ENCODE data around the gene RRAGD. TPM values are rescaled to one million over a fixed set of nuclear protein-coding genes. Genes with fewer than 3 reads are reported as not detected.

Gene RRAGD
- total RNA-seq, 6 donors from 2014 or later, result 17.5 to 62.7 (median 29.7) TPM

DNA sequence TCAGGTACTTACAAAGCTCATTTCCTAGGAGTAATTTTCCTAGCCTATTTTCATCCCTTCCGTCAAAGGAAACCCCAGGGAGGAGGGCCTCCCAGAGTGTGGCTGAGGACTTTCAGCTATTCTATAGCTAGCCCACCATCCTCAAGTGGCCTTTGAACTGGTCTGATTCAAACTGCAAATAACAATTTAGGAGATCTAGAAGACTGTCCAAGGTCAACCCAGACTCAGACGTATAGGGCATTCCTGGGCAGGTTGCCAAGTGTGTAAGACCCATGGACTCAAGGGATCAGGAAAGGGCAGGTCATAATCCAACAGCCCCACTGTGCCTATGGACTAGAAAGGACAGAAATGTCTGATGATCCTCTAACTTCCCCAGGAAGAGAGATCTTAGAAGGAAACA lies 2.1 kb upstream of the RRAGD start:
- peaks cover 11 to 21% (median 17%) of the 10 kb centered on the region in 4 donors for H3K4me1 ChIP-seq
- H3K27ac ChIP-seq, result no peak overlapping the region
- no peaks in the 10 kb centered on the region for H3K27me3 ChIP-seq
- ATAC-seq (ENCODE audit: low FRiP score in 2 of 2), result no peak
- H3K36me3 ChIP-seq, result no peaks in the 10 kb centered on the region
- DNase-seq, result no peak
- no peak for TF ChIP-seq POLR2A (IDR thresholded peaks at IDR 0.05)
- TF ChIP-seq, protein P1, sequence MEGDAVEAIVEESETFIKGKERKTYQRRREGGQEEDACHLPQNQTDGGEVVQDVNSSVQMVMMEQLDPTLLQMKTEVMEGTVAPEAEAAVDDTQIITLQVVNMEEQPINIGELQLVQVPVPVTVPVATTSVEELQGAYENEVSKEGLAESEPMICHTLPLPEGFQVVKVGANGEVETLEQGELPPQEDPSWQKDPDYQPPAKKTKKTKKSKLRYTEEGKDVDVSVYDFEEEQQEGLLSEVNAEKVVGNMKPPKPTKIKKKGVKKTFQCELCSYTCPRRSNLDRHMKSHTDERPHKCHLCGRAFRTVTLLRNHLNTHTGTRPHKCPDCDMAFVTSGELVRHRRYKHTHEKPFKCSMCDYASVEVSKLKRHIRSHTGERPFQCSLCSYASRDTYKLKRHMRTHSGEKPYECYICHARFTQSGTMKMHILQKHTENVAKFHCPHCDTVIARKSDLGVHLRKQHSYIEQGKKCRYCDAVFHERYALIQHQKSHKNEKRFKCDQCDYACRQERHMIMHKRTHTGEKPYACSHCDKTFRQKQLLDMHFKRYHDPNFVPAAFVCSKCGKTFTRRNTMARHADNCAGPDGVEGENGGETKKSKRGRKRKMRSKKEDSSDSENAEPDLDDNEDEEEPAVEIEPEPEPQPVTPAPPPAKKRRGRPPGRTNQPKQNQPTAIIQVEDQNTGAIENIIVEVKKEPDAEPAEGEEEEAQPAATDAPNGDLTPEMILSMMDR (IDR thresholded peaks at IDR 0.05), result no peak
- TF ChIP-seq POLR2AphosphoS5 (IDR thresholded peaks at IDR 0.05), result no peak
- no peaks in the 10 kb centered on the region for H3K9me3 ChIP-seq
- H3K4me3 ChIP-seq, result no peak overlapping the region
- WGBS, 2 donors, result 19 to 46% methylated on average over 1 to 2 of the region's 2 CpGs

DNA sequence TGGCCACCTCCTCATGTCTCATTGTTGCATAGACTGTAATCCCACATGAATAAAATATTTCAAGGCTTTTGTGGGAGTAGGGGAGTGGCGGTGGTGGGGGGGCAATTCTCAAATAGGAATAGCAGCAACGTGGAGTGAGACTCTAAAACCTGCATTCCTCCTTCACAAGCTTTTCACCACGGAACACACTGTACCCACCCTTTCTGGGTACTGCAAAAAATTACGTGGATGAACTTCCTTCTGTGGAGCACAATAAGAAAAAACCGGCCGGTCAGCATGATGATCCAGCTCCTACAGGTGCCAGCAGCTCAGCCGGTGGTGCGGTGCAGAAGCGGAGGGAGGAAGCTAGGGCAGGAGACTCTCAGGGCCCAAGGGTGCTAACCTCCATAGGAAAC lies 930 bp upstream of the RRAGD start:
- Histone ChIP-seq H3K27me3 (no peaks in the 10 kb centered on the region), H3K36me3 (no peaks in the 10 kb centered on the region), H3K27ac (peak overlapping the region in 2 of 4 donors; percentile 64 to 86), H3K4me1 (peaks cover 11 to 21% (median 17%) of the 10 kb centered on the region in 4 donors), H3K9me3 (no peaks in the 10 kb centered on the region), H3K4me3 (peak overlapping the region in 3 of 4 donors; percentile 60 to 77 (median 70))
- 18 to 23% methylated on average over 9 of the region's 9 CpGs for WGBS, 2 donors
- DNase-seq (peak in 1 of 2 donors; percentile 66), ATAC-seq (ENCODE audit: low FRiP score in 2 of 2) (peak in 1 of 2 donors; percentile 55)
- TF ChIP-seq POLR2A (IDR thresholded peaks at IDR 0.05), result no peak

GRCh38 chr6:89411145-89412070 lies 665 bp downstream of the RRAGD start:
- Histone ChIP-seq H3K9me3 (no peaks in the 10 kb centered on the region), H3K27ac (peak overlapping the region; percentile 64 to 86 (median 78)), H3K4me3 (peak overlapping the region; percentile 60 to 83 (median 74)), H3K36me3 (no peaks in the 10 kb centered on the region), H3K27me3 (no peaks in the 10 kb centered on the region), H3K4me1 (peaks cover 11 to 21% (median 17%) of the 10 kb centered on the region in 4 donors)
- no peak for TF ChIP-seq POLR2AphosphoS5 (IDR thresholded peaks at IDR 0.05)
- no peak for TF ChIP-seq EP300 (IDR thresholded peaks at IDR 0.05)
- no peak for TF ChIP-seq POLR2A (IDR thresholded peaks at IDR 0.05)
- TF ChIP-seq, protein P1 (IDR thresholded peaks at IDR 0.05), result no peak
- WGBS, 2 donors, result 0 to 1% methylated on average over 5 to 72 of the region's 93 CpGs
- DNase-seq (peak; percentile 44 to 91), ATAC-seq (ENCODE audit: low FRiP score in 2 of 2) (peak; percentile 45 to 79)

DNA sequence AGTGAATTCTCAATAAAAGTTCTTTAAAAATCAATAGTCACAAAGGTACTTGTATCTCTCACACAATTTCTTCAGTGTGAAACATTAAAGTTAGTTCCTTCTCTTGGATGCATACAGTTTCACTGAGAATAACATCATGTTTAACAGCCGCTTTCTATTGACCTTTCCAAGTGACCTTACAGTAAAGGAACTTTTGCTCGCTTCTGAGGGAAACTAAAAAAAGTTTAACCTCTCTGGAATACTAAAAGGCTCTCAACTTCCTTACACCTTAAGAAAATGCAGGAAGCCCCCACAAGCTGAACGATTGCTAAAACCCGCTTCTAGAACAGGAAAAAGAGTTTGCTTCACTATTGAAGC lies 1.3 kb downstream of the RRAGD start:
- H3K4me1 ChIP-seq, result peaks cover 11 to 21% (median 17%) of the 10 kb centered on the region in 4 donors
- no peak for DNase-seq
- no peaks in the 10 kb centered on the region for H3K36me3 ChIP-seq
- no peaks in the 10 kb centered on the region for H3K9me3 ChIP-seq
- H3K27me3 ChIP-seq, result no peaks in the 10 kb centered on the region
- peak overlapping the region; percentile 64 to 86 (median 78) for H3K27ac ChIP-seq
- peak overlapping the region in 3 of 4 donors; percentile 60 to 77 (median 70) for H3K4me3 ChIP-seq
- TF ChIP-seq EP300 (IDR thresholded peaks at IDR 0.05) (no peak), POLR2A (IDR thresholded peaks at IDR 0.05) (no peak)
- 19 to 20% methylated on average over 4 of the region's 4 CpGs for WGBS, 2 donors
- no peak for ATAC-seq (ENCODE audit: low FRiP score in 2 of 2)

DNA sequence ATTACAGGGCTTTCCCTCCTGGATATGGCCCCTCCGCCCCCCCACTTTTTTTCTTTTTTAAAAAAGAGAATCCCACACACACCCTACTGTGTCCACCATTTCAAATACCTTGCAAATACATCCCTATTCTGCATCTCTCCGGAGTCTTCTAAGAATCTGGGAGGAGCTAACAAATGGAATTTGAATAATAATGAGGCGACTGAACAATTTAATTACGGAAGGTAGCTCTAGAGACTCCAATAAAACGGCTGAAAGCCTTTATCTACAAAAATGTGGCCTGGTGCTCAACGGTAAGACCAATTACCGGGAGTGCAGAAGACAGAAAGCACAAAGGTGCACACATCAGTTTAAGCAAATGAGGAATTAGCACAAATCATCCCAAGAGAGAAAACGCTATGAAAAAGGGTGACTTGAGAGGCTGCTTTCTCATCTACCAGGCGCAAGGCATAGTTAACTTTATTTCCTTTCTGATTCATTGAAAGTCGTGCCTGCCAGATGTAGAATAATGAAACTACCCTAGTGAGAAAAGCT lies 1.8 kb downstream of the RRAGD start:
- 65 to 72% methylated on average over 10 of the region's 10 CpGs for WGBS, 2 donors
- peak overlapping the region in 2 of 4 donors; percentile 70 to 77 for H3K4me3 ChIP-seq

More for the DNA sequence above, 1.8 kb downstream of the RRAGD start:
- no peaks in the 10 kb centered on the region for H3K9me3 ChIP-seq
- no peaks in the 10 kb centered on the region for H3K27me3 ChIP-seq
- no peak overlapping the region for H3K27ac ChIP-seq
- TF ChIP-seq POLR2AphosphoS5 (IDR thresholded peaks at IDR 0.05) (no peak), POLR2A (IDR thresholded peaks at IDR 0.05) (no peak), EP300 (IDR thresholded peaks at IDR 0.05) (no peak)
- TF ChIP-seq, protein P1 (IDR thresholded peaks at IDR 0.05), result no peak
- H3K36me3 ChIP-seq, result no peaks in the 10 kb centered on the region
- no peak for ATAC-seq (ENCODE audit: low FRiP score in 2 of 2)
- no peak for DNase-seq
- H3K4me1 ChIP-seq, result peaks cover 11 to 21% (median 17%) of the 10 kb centered on the region in 4 donors
